ENCODE measurements around the gene NKX2-1.

Gene NKX2-1

DNA sequence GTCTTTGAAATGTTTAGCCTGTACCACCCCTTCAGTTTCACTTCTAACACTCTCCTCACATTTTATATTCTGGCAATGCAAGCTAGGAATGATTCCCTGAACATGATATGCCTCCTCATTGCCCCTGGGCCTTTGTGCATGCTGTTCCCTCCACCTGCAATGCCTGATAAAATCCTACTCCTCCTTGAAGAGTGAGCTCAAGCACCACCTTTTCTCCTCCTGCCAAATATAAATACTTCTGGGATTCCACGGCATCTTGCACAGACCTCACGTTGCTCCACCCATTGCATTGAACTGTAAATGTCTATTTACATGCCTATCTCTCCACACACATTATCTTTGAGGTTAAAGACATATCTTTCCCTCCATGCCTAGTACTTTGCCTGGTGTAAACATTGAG, 21.1 kb downstream of the NKX2-1 start:
- H3K9me3 ChIP-seq (ENCODE audit: insufficient read depth, low read length), result no peaks in the 10 kb centered on the region
- no peaks in the 10 kb centered on the region for H3K9me2 ChIP-seq (replicated peaks; ENCODE audit: insufficient read depth, low read length)
- H3K27ac ChIP-seq (ENCODE audit: low read depth, low read length), result no peak overlapping the region
- TF ChIP-seq, protein P1, sequence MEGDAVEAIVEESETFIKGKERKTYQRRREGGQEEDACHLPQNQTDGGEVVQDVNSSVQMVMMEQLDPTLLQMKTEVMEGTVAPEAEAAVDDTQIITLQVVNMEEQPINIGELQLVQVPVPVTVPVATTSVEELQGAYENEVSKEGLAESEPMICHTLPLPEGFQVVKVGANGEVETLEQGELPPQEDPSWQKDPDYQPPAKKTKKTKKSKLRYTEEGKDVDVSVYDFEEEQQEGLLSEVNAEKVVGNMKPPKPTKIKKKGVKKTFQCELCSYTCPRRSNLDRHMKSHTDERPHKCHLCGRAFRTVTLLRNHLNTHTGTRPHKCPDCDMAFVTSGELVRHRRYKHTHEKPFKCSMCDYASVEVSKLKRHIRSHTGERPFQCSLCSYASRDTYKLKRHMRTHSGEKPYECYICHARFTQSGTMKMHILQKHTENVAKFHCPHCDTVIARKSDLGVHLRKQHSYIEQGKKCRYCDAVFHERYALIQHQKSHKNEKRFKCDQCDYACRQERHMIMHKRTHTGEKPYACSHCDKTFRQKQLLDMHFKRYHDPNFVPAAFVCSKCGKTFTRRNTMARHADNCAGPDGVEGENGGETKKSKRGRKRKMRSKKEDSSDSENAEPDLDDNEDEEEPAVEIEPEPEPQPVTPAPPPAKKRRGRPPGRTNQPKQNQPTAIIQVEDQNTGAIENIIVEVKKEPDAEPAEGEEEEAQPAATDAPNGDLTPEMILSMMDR (IDR thresholded peaks at IDR 0.05; ENCODE audit: insufficient read depth, low read length, poor library complexity, severe bottlenecking), result no peak
- no peak for TF ChIP-seq EZH2phosphoT487 (conservative IDR thresholded peaks at IDR 0.05; ENCODE audit: low read length)
- H3K79me2 ChIP-seq (ENCODE audit: insufficient read depth, low read length), result no peaks in the 10 kb centered on the region
- H2AFZ ChIP-seq (ENCODE audit: low read depth, low read length, severe bottlenecking), result no peak overlapping the region
- no peak overlapping the region for H3K9ac ChIP-seq (ENCODE audit: low read length)
- H3K4me2 ChIP-seq (ENCODE audit: low read depth, low read length, poor library complexity, severe bottlenecking), result no peak overlapping the region
- H3K27me3 ChIP-seq (ENCODE audit: low read length), result no peaks in the 10 kb centered on the region
- no peaks in the 10 kb centered on the region for H3K36me3 ChIP-seq (ENCODE audit: low read length)
- H3K4me3 ChIP-seq (ENCODE audit: insufficient read depth, low read length, poor library complexity, severe bottlenecking), result no peak overlapping the region
- H4K20me1 ChIP-seq (ENCODE audit: low read depth, low read length), result no peaks in the 10 kb centered on the region
- H3F3A ChIP-seq (ENCODE audit: insufficient read depth), result no peaks in the 10 kb centered on the region

DNA sequence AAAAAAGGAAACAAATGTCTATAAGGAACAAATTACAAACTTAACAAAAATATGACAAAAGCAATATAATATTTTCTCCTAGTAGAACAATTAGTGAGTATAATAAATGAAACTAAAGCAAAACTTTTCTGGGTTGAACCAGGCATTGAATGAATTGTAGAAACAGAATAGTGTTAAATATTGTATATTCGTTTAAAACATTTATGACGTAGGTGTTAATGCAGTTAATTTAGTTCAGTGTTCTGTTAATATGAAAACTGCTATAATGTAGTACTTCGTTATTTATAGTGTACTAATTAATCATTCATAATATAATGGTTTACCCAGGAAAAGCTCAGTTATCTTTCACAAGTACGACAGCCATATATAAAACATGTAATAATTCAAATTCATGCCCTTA, 23.7 kb downstream of the NKX2-1 start:
- no peaks in the 10 kb centered on the region for H3K79me2 ChIP-seq (ENCODE audit: insufficient read depth, low read length)
- H3K9me3 ChIP-seq (ENCODE audit: insufficient read depth, low read length), result no peaks in the 10 kb centered on the region
- no peak overlapping the region for H3K27ac ChIP-seq (ENCODE audit: low read depth, low read length)
- no peak overlapping the region for H2AFZ ChIP-seq (ENCODE audit: low read depth, low read length, severe bottlenecking)
- no peak overlapping the region for H3K4me2 ChIP-seq (ENCODE audit: low read depth, low read length, poor library complexity, severe bottlenecking)
- TF ChIP-seq, protein P1 (IDR thresholded peaks at IDR 0.05; ENCODE audit: insufficient read depth, low read length, poor library complexity, severe bottlenecking), result no peak
- TF ChIP-seq EZH2phosphoT487 (conservative IDR thresholded peaks at IDR 0.05; ENCODE audit: low read length), result no peak
- no peak overlapping the region for H3K4me3 ChIP-seq (ENCODE audit: insufficient read depth, low read length, poor library complexity, severe bottlenecking)
- H4K20me1 ChIP-seq (ENCODE audit: low read depth, low read length), result no peaks in the 10 kb centered on the region
- H3F3A ChIP-seq (ENCODE audit: insufficient read depth), result no peaks in the 10 kb centered on the region
- no peaks in the 10 kb centered on the region for H3K9me2 ChIP-seq (replicated peaks; ENCODE audit: insufficient read depth, low read length)
- H3K9ac ChIP-seq (ENCODE audit: low read length), result no peak overlapping the region
- no peaks in the 10 kb centered on the region for H3K27me3 ChIP-seq (ENCODE audit: low read length)
- no peaks in the 10 kb centered on the region for H3K36me3 ChIP-seq (ENCODE audit: low read length)

DNA sequence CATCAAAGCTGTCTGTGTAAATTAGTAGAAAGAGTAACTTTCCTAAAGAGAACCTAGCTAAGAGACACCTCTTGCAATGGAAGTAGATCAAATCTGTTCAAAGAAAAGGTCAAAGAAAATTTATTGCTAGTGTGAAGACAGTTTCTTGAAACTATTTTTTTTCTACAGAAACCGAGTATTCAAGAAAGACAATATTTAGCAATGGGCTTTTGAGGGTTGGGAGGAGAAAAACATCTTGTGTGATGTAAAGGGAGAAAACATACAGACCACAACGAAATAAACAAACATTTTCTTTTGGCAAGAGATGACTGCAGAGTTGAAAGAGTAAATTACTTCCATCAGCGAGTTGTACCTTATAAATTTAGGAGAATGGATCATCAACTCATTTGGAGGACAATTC, 24.4 kb downstream of the NKX2-1 start:
- TF ChIP-seq EZH2phosphoT487 (conservative IDR thresholded peaks at IDR 0.05; ENCODE audit: low read length), result no peak
- TF ChIP-seq, protein P1 (IDR thresholded peaks at IDR 0.05; ENCODE audit: insufficient read depth, low read length, poor library complexity, severe bottlenecking), result no peak
- Histone ChIP-seq H3K9me2 (replicated peaks; ENCODE audit: insufficient read depth, low read length) (no peaks in the 10 kb centered on the region), H3F3A (ENCODE audit: insufficient read depth) (no peaks in the 10 kb centered on the region), H3K79me2 (ENCODE audit: insufficient read depth, low read length) (no peaks in the 10 kb centered on the region), H3K36me3 (ENCODE audit: low read length) (no peaks in the 10 kb centered on the region), H2AFZ (ENCODE audit: low read depth, low read length, severe bottlenecking) (no peak overlapping the region), H3K27ac (ENCODE audit: low read depth, low read length) (no peak overlapping the region), H3K9ac (ENCODE audit: low read length) (no peak overlapping the region), H3K4me2 (ENCODE audit: low read depth, low read length, poor library complexity, severe bottlenecking) (no peak overlapping the region), H3K9me3 (ENCODE audit: insufficient read depth, low read length) (no peaks in the 10 kb centered on the region), H3K27me3 (ENCODE audit: low read length) (no peaks in the 10 kb centered on the region), H3K4me3 (ENCODE audit: insufficient read depth, low read length, poor library complexity, severe bottlenecking) (no peak overlapping the region), H4K20me1 (ENCODE audit: low read depth, low read length) (no peaks in the 10 kb centered on the region)
